Large intestine (tissue), 3 donors: ENCODE results near the gene B4GAT1. TPM values are rescaled to one million over a fixed set of nuclear protein-coding genes. Genes with fewer than 3 reads are reported as not detected.
A peak's percentile ranks its signal among the peaks of the same experiment; 100 is the strongest.

ENCODE experiments used
- DNase-seq, 2 donors: peaks; one replicate each; pipeline versions ENCODE4 v3.0.0 to v3.0.0-alpha.2; 2013
- H3K27ac ChIP-seq: one replicate; pipeline ENCODE4 v1.5.1; 2013; ENCODE audit warnings: low read length
- H3K27me3 ChIP-seq: 2 replicates; pipeline ENCODE4 v1.6.1; 2013; ENCODE audit warnings: low read length; ENCODE audit not compliant: control insufficient read depth, insufficient read depth
- H3K36me3 ChIP-seq: 2 replicates; pipeline ENCODE4 v1.6.1; 2013; ENCODE audit warnings: low read length; ENCODE audit not compliant: control insufficient read depth, insufficient read depth
- H3K4me1 ChIP-seq: one replicate; pipeline ENCODE4 v1.6.1; 2013; ENCODE audit warnings: low read length; ENCODE audit not compliant: control insufficient read depth, insufficient read depth
- H3K4me3 ChIP-seq: one replicate; pipeline ENCODE4 v1.5.1; 2013; ENCODE audit warnings: low read length
- H3K9me3 ChIP-seq: one replicate; pipeline ENCODE4 v1.6.1; 2013; ENCODE audit warnings: mild to moderate bottlenecking, low read depth, low read length, moderate library complexity; ENCODE audit not compliant: control insufficient read depth
- WGBS: methylation state at CpG from one replicate; pipeline ENCODE4 v1.1.5; 2013; ENCODE audit warnings: low lambda C conversion rate; ENCODE audit not compliant: insufficient coverage; 5-methylcytosine and 5-hydroxymethylcytosine counted together
- polyA plus RNA-seq: library from polyadenylated mRNA; unstranded; fragments of 120-200 nt; gene quantifications from one replicate; pipeline ENCODE4 v1.2.1, GENCODE V29; 2013

Gene B4GAT1
- polyA plus RNA-seq, 1 donor = 31.0 TPM

GRCh38 chr11:66344550-66345315 lies 2.7 kb downstream of the B4GAT1 start, which contains the start of gene BRMS1:
Gene BRMS1, minus strand, starts transcription at chr11:66345104. Its CDS starts 2,870 bp downstream, at chr11:66342234.
- no CpG with 5 or more reads among the region's 59 CpGs for WGBS
- H3K9me3 ChIP-seq = peaks cover 2% of the 10 kb centered on the region

GRCh38 chr11:66343176-66343575 lies 4.3 kb downstream of the B4GAT1 start:
- H3K4me3 ChIP-seq = no peak overlapping the region
- H3K4me1 ChIP-seq = peaks cover 24% of the 10 kb centered on the region
- no peak for DNase-seq
- peaks cover 2% of the 10 kb centered on the region for H3K9me3 ChIP-seq
- H3K27ac ChIP-seq = no peak overlapping the region
- peaks cover 44% of the 10 kb centered on the region for H3K36me3 ChIP-seq
- no CpG with 5 or more reads among the region's 8 CpGs for WGBS
- H3K27me3 ChIP-seq = no peaks in the 10 kb centered on the region

More at GRCh38 chr11:66344550-66345315, 2.7 kb downstream of the B4GAT1 start, which contains the start of gene BRMS1:
- Histone ChIP-seq H3K4me1 (peaks cover 33% of the 10 kb centered on the region), H3K27me3 (no peaks in the 10 kb centered on the region), H3K27ac (peak within 1 kb of the TSS; percentile 83), H3K36me3 (peaks cover 29% of the 10 kb centered on the region), H3K4me3 (peak within 1 kb of the TSS; percentile 87)
- peak; percentile 98 for DNase-seq

GRCh38 chr11:66341502-66342126 lies 5.8 kb downstream of the B4GAT1 start:
- Histone ChIP-seq H3K9me3 (no peaks in the 10 kb centered on the region), H3K4me3 (no peak overlapping the region), H3K27ac (no peak overlapping the region), H3K27me3 (no peaks in the 10 kb centered on the region), H3K36me3 (peaks cover 55% of the 10 kb centered on the region), H3K4me1 (peaks cover 24% of the 10 kb centered on the region)
- no peak for DNase-seq
- WGBS = 100% methylated on average over 2 of the region's 21 CpGs

- WGBS = 100% methylated on average over 1 of the region's 28 CpGs
- peaks cover 55% of the 10 kb centered on the region for H3K36me3 ChIP-seq
- peaks cover 20% of the 10 kb centered on the region for H3K4me1 ChIP-seq
- no peak overlapping the region for H3K27ac ChIP-seq
- H3K4me3 ChIP-seq = no peak overlapping the region
- H3K9me3 ChIP-seq = no peaks in the 10 kb centered on the region
- DNase-seq = no peak
- no peaks in the 10 kb centered on the region for H3K27me3 ChIP-seq
Measured at GRCh38 chr11:66340596-66341501, 6.6 kb downstream of the B4GAT1 start.

GRCh38 chr11:66339686-66340483 lies 7.5 kb downstream of the B4GAT1 start:
- WGBS = no CpG with 5 or more reads among the region's 14 CpGs
- H3K9me3 ChIP-seq = no peaks in the 10 kb centered on the region
- peaks cover 55% of the 10 kb centered on the region for H3K36me3 ChIP-seq
- no peak for DNase-seq
- H3K4me3 ChIP-seq = no peak overlapping the region
- peaks cover 21% of the 10 kb centered on the region for H3K4me1 ChIP-seq
- no peaks in the 10 kb centered on the region for H3K27me3 ChIP-seq
- H3K27ac ChIP-seq = no peak overlapping the region

GRCh38 chr11:66339162-66339675 lies 8.2 kb downstream of the B4GAT1 start:
- Histone ChIP-seq H3K27ac (no peak overlapping the region), H3K4me1 (peaks cover 21% of the 10 kb centered on the region), H3K27me3 (no peaks in the 10 kb centered on the region), H3K36me3 (peaks cover 55% of the 10 kb centered on the region), H3K4me3 (no peak overlapping the region), H3K9me3 (no peaks in the 10 kb centered on the region)
- 83% methylated on average over 1 of the region's 6 CpGs for WGBS
- DNase-seq = no peak

- DNase-seq = no peak
- H3K9me3 ChIP-seq = no peaks in the 10 kb centered on the region
- no peak overlapping the region for H3K27ac ChIP-seq
- peaks cover 58% of the 10 kb centered on the region for H3K36me3 ChIP-seq
- peaks cover 18% of the 10 kb centered on the region for H3K4me1 ChIP-seq
- H3K27me3 ChIP-seq = no peaks in the 10 kb centered on the region
- H3K4me3 ChIP-seq = no peak overlapping the region
- WGBS = no CpG with 5 or more reads among the region's 17 CpGs
Measured at GRCh38 chr11:66338276-66339161, 8.9 kb downstream of the B4GAT1 start.

GRCh38 chr11:66337103-66337899 lies 10.1 kb downstream of the B4GAT1 start:
- no peak for DNase-seq
- Histone ChIP-seq H3K4me3 (no peak overlapping the region), H3K4me1 (peaks cover 15% of the 10 kb centered on the region), H3K27me3 (no peaks in the 10 kb centered on the region), H3K9me3 (no peaks in the 10 kb centered on the region), H3K36me3 (peaks cover 66% of the 10 kb centered on the region), H3K27ac (no peak overlapping the region)
- no CpG with 5 or more reads among the region's 18 CpGs for WGBS
